GM18511 (cell line): ENCODE measurements around the gene TDP2.

Experiments used
- ATAC-seq: cut with Tn5 transposase; IDR thresholded peaks from one replicate; pipeline ENCODE4 v1.9.1; 2021; ENCODE audit warnings: mild to moderate bottlenecking, moderate library complexity; ENCODE audit not compliant: unreplicated experiment

Gene TDP2, protein sequence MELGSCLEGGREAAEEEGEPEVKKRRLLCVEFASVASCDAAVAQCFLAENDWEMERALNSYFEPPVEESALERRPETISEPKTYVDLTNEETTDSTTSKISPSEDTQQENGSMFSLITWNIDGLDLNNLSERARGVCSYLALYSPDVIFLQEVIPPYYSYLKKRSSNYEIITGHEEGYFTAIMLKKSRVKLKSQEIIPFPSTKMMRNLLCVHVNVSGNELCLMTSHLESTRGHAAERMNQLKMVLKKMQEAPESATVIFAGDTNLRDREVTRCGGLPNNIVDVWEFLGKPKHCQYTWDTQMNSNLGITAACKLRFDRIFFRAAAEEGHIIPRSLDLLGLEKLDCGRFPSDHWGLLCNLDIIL

GRCh38 chr6:24666641-24667377 lies at the start of gene TDP2, which contains the start of gene ACOT13:
Gene TDP2 (minus strand): TSS chr6:24666899. CDS start chr6:24666862, 37 bp downstream.
Gene ACOT13 (plus strand): TSS chr6:24667077. CDS start chr6:24667264, 187 bp downstream.
- peak; percentile 96 for ATAC-seq

GRCh38 chr6:24710519-24711303 lies 44.0 kb upstream of the TDP2 start:
- ATAC-seq: no peak

- no peak for ATAC-seq
Observed at GRCh38 chr6:24709014-24709711, 42.5 kb upstream of the TDP2 start.

DNA sequence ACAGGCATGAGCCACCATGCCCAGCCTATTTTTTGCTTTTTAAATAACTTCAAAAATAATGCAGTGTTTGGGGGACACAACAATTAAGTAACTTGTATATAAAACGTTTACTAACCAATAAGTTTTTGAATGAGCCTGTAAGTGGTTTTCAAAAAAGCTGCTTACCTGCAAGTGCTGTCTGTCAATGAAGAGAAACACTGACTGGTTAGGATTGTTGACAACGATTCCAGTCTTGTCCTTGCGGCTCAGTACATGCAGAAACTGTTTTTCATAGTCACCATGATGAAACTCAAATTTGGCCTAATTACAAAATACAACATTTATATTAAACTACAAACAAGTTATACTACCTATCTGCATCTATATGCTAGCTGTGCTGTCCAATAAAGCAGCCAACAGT lies 41.9 kb upstream of the TDP2 start:
- ATAC-seq: no peak

DNA sequence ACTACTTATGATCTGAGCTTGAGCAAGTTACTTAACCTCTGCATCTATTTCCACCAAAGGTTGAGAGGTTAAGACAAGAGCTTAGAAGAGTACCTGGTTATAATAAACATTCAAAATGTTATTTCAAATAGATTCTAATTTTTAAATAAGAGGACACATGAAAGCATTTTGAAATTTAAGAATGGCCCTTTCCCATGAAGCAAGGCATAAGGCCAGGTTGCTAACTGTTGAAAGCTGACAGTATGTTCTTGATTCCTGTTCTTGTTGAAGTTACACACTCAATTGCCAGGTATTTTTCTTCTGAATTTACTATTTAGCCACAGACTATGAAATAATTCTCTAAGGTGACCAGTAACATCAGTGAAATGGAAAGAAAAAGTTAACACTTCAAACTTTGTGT lies 37.8 kb upstream of the TDP2 start:
- no peak for ATAC-seq

DNA sequence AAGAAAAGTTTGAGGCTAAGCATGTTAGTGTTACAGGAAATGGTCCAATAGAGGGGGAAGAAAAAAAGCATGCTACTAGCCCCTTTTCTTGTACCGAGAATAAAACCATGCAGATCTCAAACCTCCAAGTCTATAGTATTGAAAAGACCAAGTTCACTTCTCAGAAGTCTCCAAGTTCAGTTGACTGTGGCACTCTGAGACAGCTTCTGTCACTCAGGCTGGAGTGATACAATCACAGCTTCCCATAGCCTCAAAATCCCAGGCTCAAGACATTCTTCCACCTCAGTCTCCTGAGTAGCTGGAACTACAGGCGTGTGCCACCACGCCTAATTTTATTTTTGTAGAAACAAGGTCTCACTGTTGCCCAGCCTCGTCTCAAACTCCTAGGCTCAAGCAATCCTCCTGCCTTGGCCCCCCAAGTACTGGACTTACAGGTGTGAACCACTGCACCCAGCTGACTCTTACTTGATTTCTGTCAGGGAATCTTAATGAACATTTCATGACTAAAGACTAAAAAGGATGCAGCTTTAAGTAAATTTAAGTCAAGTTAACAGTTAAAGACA lies 36.1 kb upstream of the TDP2 start:
- no peak for ATAC-seq

DNA sequence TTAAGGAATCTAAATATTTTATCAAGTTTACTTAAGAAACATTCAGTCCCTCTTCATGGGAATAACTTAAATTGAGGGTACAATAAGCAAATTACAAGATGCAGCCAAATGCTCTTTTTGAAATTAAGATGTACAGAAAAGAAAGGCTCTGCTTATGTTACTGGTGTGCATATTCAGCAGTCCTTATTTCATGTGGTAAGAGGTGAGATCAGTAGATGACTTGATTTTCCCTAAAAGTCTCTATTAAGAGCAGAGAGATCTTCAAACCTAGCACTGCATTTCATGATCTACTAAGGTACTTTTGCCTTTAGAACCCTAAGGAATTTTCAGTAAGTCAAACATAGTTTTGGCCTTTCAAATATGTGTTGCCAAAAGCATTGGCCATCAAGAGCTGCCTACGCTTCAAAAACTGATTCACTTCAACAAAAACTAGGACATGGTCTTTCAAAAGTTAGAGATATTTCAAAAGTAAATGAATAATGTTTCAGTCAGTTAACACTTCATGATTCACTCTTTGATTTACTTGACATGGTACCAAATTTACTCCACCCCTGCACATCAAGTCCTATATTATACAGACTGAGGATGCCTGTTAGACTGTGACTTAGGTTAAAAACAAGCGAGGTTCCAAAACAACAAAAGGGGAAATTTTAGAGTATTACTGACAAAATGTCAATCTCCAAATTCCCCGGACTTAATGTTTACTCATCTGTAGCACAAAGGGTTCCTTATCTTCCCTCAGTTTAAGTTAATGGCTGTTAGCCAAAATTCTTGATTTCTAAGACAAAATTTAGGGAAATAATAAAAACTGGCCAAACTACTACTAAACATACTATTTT lies 33.0 kb upstream of the TDP2 start:
- ATAC-seq: no peak

DNA sequence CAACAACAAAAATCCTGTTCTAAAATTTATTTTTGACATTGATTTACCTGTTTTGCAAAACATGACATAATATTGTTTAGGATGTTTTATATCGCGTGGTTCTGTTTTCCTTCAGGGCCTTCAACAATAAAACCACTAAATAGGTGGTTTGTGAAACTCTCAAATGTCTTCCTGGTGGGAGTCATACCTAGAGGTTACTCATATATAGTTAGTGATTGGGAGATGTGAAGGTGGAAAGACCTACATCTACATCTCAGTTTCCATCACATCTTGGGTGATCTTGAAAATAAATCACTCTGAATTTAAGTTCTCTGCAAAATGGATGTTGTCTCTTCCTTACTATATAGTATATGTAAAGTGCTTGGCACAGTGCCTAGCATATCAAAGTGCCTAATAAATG lies 29.4 kb upstream of the TDP2 start:
- no peak for ATAC-seq

GRCh38 chr6:24695635-24696034 lies 28.9 kb upstream of the TDP2 start:
- ATAC-seq: peak; percentile 70

DNA sequence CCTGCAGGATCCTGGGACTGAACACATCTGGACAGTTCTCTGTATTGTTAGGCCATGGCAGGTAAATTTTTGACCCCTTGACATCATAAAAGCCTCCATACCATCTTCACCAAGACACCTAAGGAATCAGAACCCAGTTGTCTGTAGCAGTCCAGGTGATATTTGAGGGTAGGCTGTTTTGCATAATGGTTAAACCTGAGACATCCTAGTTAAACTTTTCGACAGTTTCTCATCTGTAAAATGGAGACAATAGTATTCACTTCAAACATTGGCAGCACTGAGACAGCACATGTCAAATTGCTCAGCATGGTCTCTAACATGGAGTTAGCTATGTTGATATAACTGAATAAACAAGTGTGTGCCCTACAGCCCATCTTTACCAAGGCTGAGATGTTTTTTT lies 27.5 kb upstream of the TDP2 start:
- no peak for ATAC-seq

- ATAC-seq: no peak
Observed at GRCh38 chr6:24692848-24693592, 26.3 kb upstream of the TDP2 start.

DNA sequence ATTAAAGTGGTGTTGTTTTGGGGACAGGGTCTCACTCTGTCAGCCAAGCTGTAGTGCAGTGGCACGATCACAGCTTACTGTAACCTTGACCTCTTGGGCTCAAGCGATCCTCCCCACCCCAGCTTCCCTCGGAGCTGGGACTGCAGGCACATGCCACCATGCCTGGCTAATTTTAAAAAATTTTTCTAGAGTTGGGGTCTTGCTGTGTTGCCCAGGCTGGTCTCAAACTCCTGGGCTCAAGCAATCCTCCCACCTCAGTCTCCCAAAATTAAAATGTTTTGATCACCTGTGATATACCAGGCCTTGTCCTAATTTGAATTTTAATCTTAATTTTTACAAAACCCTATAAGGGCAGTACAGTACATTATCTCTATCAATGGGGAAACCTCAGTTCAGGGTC lies 25.7 kb upstream of the TDP2 start:
- no peak for ATAC-seq

DNA sequence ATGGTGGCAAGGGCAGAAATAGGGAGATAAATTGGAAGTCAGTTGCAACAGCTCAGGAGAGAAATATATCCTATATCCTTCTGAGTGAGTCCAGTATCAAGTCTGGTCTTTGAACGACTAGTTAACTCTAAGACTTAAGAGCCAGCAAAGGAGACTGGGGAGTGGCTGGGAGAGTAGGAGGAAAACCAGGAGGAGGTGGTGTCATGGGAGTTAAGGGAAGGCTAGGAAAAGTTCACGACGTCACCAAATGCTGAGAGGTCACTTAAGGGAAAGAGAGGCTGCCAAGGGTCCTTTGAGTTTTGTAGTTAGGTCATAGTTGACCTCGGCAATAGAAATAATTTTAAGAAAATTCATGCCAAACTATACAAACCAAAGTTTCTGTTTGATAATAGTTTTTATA lies 25.3 kb upstream of the TDP2 start:
- no peak for ATAC-seq

- no peak for ATAC-seq
Observed at GRCh38 chr6:24691550-24691949, 24.9 kb upstream of the TDP2 start.

- no peak for ATAC-seq
Observed at GRCh38 chr6:24690593-24690992, 23.9 kb upstream of the TDP2 start.

DNA sequence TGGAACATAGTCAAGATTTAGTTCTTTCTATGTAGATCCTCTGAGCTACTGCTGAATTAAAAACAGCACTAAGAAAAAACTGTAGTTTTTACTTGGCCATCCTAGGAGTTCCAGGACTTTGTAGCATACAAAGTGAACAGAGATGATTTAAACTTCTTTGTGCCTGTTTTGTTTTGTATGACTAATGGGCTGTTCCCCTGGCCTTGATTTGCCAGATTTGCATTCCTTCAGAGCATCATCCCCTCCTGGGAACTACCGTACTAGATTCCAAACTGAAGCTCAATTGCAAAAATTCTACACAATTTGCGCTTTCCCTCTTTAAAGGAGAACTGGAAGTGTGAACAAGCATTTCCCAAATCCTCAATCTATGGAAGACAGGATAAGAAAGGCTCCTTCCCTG lies 23.3 kb upstream of the TDP2 start:
- no peak for ATAC-seq

DNA sequence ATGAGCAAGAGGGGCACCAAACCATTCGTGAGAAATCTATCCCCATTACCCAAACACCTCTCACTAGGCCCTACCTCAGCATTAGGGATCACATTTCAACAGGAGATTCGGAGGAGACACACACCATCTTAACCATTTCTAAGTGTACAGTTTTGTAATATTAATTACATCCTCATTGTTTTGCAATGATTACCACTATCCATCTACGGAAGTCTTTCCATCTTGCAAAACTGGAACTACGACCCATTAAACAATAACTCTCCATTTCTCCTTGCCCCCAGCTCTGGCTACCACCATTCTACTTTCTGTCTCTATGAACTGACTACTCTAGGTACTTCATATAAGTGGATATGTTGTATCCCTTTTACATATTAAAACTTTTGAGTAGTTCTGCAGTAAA lies 20.2 kb upstream of the TDP2 start:
- no peak for ATAC-seq

DNA sequence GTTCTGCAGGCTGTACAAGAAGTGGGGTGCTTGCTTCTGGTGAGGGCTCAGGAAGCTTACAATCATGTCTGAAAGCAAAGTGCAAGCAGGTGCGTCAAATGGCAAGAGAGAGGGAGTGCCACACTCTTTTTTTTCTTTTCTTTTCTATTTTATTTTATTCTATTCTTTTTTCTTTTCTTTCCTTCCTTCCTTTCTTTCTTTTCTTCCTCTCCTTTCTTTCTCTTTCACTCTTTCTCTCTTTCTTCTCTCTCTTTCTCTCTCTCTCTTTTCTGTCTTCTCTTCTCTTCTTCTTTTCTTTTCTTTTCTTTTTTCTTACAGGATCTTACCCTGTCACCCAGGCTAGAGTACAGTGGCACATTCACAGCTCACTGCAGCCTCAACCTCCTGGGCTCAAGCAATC lies 19.7 kb upstream of the TDP2 start:
- no peak for ATAC-seq
